BLaER1 treated with 17β-estradiol and CSF1 and Interleukin-3, amounts not matched to agents 10 nM and 100 nM (cell line): ENCODE results near the gene STK33.

Experiments
- H3K27ac ChIP-seq, 11 experiments: shearing (Covaris generic); formaldehyde crosslinking; 2 replicates each; pipeline ENCODE4 v1.8.1; 2022
- H3K27me3 ChIP-seq, 11 experiments: shearing (Covaris generic); formaldehyde crosslinking; 2 replicates each; pipeline ENCODE4 v1.8.1; 2022
- H3K36me3 ChIP-seq, 11 experiments: shearing (Covaris generic); formaldehyde crosslinking; 2 replicates each; pipeline ENCODE4 v1.8.1; 2022
- H3K4me1 ChIP-seq, 10 experiments: shearing (Covaris generic); formaldehyde crosslinking; 2 replicates each; pipeline ENCODE4 v1.8.1; 2022
- H3K4me2 ChIP-seq, 11 experiments: shearing (Covaris generic); formaldehyde crosslinking; 2 replicates each; pipeline ENCODE4 v1.8.1; 2022
- H3K4me3 ChIP-seq, 10 experiments: shearing (Covaris generic); formaldehyde crosslinking; 2 replicates each; pipeline ENCODE4 v1.8.1; 2022
- H3K9ac ChIP-seq, 11 experiments: shearing (Covaris generic); formaldehyde crosslinking; 2 replicates each; pipeline ENCODE4 v1.8.1; 2022
- H3K9me3 ChIP-seq, 11 experiments: shearing (Covaris generic); formaldehyde crosslinking; replicated peaks in 1 of 11; 2 replicates each; pipeline ENCODE4 v1.8.1; 2022
- H4K20me1 ChIP-seq, 11 experiments: shearing (Covaris generic); formaldehyde crosslinking; 2 replicates each; pipeline ENCODE4 v1.8.1; 2022
- Cebpa-rat ChIP-seq, 11 experiments: shearing (Covaris generic); IDR thresholded peaks; 2 replicates each; pipeline ENCODE4 v1.8.1; 2022

Gene STK33

DNA sequence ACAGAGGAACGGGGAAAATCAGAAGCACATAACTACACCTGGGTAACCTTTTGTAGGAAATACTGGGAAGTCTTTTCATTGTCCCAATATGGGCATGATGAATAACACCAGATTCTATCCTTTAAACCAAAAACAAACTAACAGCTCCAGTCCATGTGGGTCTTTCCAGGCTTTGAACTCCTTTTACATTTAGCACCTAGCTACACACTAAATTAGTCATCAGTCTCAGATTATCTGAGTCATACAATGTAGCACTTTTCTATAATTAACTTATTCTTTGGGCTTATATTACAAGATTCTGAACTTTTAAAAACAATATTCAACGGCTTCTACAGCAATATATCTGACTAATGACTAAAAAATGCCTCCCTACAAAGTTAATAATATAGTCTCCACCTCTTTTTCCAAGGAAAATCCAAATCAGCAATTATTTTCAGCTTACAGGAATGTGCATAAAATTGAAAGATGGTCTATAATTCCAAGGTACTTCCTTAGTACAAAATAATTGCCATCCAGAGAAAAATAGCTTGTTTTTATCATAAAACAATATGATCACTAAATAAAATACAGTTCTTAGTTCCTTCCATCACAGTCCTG is 26.3 kb downstream of the STK33 start:
- Histone ChIP-seq H4K20me1 (no peaks in the 10 kb centered on the region), H3K4me3 (no peak overlapping the region), H3K27ac (no peak overlapping the region), H3K4me2 (no peak overlapping the region), H3K36me3 (no peaks in the 10 kb centered on the region), H3K9me3 (no peaks in the 10 kb centered on the region), H3K9ac (no peak overlapping the region), H3K27me3 (no peaks in the 10 kb centered on the region), H3K4me1 (no peaks in the 10 kb centered on the region)
- TF ChIP-seq Cebpa-rat (IDR thresholded peaks at IDR 0.05), result no peak

- H3K4me2 ChIP-seq, result no peak overlapping the region
- H3K9me3 ChIP-seq, result peaks cover 0 to 5% (median 2%) of the 10 kb centered on the region in 11 experiments; a peak in 11 of 22 replicates
- no peaks in the 10 kb centered on the region for H3K4me1 ChIP-seq
- H3K36me3 ChIP-seq, result no peaks in the 10 kb centered on the region
- no peak overlapping the region for H3K27ac ChIP-seq
- no peak overlapping the region for H3K4me3 ChIP-seq
- H4K20me1 ChIP-seq, result no peaks in the 10 kb centered on the region
- TF ChIP-seq Cebpa-rat (IDR thresholded peaks at IDR 0.05), result no peak
- no peak overlapping the region for H3K9ac ChIP-seq
- H3K27me3 ChIP-seq, result no peaks in the 10 kb centered on the region
Measured at GRCh38 chr11:8566613-8567210, 27.3 kb downstream of the STK33 start.

GRCh38 chr11:8564526-8564925 is 29.5 kb downstream of the STK33 start:
- Histone ChIP-seq H3K4me3 (no peak overlapping the region), H3K4me2 (no peak overlapping the region), H3K36me3 (no peaks in the 10 kb centered on the region), H4K20me1 (no peaks in the 10 kb centered on the region), H3K27ac (no peak overlapping the region), H3K4me1 (no peaks in the 10 kb centered on the region), H3K27me3 (no peaks in the 10 kb centered on the region), H3K9ac (no peak overlapping the region), H3K9me3 (peaks cover 0 to 14% (median 8%) of the 10 kb centered on the region in 11 experiments; a peak in 13 of 22 replicates)
- TF ChIP-seq Cebpa-rat (IDR thresholded peaks at IDR 0.05), result no peak

- Histone ChIP-seq H3K9ac (no peak overlapping the region), H3K27ac (no peak overlapping the region), H4K20me1 (no peaks in the 10 kb centered on the region), H3K9me3 (peaks cover 0 to 14% (median 8%) of the 10 kb centered on the region in 11 experiments; a peak in 13 of 22 replicates), H3K4me3 (no peak overlapping the region), H3K4me2 (no peak overlapping the region), H3K27me3 (no peaks in the 10 kb centered on the region), H3K4me1 (no peaks in the 10 kb centered on the region), H3K36me3 (no peaks in the 10 kb centered on the region)
- TF ChIP-seq Cebpa-rat (IDR thresholded peaks at IDR 0.05), result no peak
Measured at GRCh38 chr11:8561461-8561860, 32.6 kb downstream of the STK33 start.

DNA sequence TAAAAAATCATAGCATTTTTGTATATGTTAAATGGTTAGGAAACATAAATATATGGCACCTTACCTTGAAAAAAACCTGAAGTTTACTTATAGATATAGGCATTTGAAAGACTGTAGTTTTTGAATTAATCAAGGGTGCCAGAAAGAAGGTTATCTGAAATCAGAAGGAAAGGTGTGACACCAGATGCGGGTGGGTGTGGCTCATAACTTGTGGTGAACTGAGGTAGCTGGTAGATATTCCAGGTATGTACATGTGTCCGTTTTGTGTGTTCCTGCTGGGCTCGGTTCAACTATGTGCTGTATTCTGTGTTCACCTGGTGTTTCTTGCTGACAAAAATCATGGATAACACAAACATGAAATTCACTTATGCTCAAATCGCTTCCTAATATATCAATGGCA is 35.6 kb downstream of the STK33 start:
- no peak for TF ChIP-seq Cebpa-rat (IDR thresholded peaks at IDR 0.05)
- H4K20me1 ChIP-seq, result no peaks in the 10 kb centered on the region
- H3K27ac ChIP-seq, result no peak overlapping the region
- H3K4me2 ChIP-seq, result no peak overlapping the region
- no peaks in the 10 kb centered on the region for H3K4me1 ChIP-seq
- no peaks in the 10 kb centered on the region for H3K36me3 ChIP-seq
- peaks cover 0 to 14% (median 8%) of the 10 kb centered on the region in 11 experiments; a peak in 13 of 22 replicates for H3K9me3 ChIP-seq
- no peaks in the 10 kb centered on the region for H3K27me3 ChIP-seq
- no peak overlapping the region for H3K4me3 ChIP-seq
- no peak overlapping the region for H3K9ac ChIP-seq

DNA sequence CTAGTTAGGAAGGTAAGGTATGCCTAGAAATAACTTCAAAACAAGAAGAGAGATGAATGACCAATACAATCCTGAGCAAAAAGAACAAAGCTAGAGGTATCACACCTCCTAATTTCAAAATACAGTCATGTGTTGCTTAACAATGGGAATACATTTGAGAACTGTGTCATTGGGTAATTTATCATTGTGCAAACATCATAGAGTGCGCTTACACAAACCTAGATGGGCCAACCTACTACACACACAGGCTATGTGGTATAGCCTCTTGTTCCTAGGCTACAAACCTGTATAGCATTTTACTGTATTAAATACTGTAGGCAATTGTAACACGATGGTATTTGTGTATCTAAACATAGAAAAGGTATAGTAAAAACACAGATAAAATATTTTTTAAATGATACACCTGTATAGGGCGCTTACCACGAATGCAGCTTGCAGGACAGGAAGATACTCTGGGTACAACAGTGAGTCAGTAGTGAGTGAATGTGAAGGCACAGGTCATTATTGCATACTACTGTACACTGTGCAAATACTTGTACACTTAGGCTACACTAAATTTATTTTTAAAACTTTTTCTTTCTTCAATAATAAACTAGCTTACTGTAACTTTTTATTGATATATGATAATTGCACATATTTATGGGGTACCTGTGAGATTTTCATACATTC is 48.2 kb downstream of the STK33 start:
- no peaks in the 10 kb centered on the region for H4K20me1 ChIP-seq
- H3K4me3 ChIP-seq, result no peak overlapping the region
- H3K27me3 ChIP-seq, result no peaks in the 10 kb centered on the region
- H3K4me2 ChIP-seq, result no peak overlapping the region
- no peaks in the 10 kb centered on the region for H3K4me1 ChIP-seq
- TF ChIP-seq Cebpa-rat (IDR thresholded peaks at IDR 0.05), result no peak
- H3K9me3 ChIP-seq, result peaks cover 6 to 16% (median 9%) of the 10 kb centered on the region in 11 experiments; a peak in 14 of 22 replicates
- H3K9ac ChIP-seq, result no peak overlapping the region
- no peak overlapping the region for H3K27ac ChIP-seq
- H3K36me3 ChIP-seq, result no peaks in the 10 kb centered on the region

DNA sequence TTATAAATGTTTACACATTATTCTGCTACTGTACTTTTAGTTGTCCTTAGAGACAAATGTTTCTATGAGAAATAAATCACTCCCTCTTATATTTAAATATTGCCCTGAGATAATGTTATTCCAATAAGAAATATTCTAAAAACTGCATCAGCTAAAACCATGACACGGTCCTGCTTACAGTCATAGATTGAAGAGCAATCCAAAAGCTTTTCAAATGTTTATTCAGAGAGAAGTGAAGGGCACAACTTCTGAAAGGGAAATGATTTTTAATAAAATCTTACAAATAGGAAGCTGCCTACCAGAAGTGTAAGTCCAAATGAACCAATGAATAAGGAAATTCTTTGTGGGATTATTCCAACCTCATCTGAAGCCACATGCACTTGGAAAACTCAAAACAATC is 49.2 kb downstream of the STK33 start:
- no peak for TF ChIP-seq Cebpa-rat (IDR thresholded peaks at IDR 0.05)
- Histone ChIP-seq H3K4me2 (no peak overlapping the region), H3K9me3 (peaks cover 6 to 16% (median 9%) of the 10 kb centered on the region in 11 experiments; a peak in 14 of 22 replicates), H3K36me3 (no peaks in the 10 kb centered on the region), H3K4me3 (no peak overlapping the region), H4K20me1 (no peaks in the 10 kb centered on the region), H3K27ac (no peak overlapping the region), H3K4me1 (no peaks in the 10 kb centered on the region), H3K9ac (no peak overlapping the region), H3K27me3 (no peaks in the 10 kb centered on the region)

GRCh38 chr11:8543278-8543677 is 50.8 kb downstream of the STK33 start:
- Histone ChIP-seq H3K9ac (no peak overlapping the region), H4K20me1 (no peaks in the 10 kb centered on the region), H3K4me3 (no peak overlapping the region), H3K4me2 (no peak overlapping the region), H3K27ac (no peak overlapping the region), H3K9me3 (peaks cover 3 to 13% (median 5%) of the 10 kb centered on the region in 11 experiments; a peak in 14 of 22 replicates), H3K27me3 (no peaks in the 10 kb centered on the region), H3K4me1 (no peaks in the 10 kb centered on the region), H3K36me3 (no peaks in the 10 kb centered on the region)
- TF ChIP-seq Cebpa-rat (IDR thresholded peaks at IDR 0.05), result no peak

DNA sequence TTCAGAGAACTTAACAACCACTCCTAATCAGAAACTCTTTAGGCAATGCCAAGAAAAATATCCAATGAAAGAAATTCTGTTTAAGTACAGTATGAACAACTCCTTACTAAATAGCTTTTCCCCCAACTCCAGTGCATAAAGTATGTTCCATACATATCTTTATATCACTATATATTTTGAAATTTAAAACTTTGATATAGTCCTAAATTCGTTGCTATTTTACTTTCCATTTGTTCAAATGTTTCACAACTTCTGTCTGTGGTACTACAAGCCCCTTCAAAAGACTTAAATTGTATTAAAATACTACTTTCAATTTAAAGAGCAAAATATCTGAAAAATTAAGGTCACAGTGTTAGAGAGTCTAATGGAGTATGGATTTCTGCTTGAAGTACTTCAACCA is 52.6 kb downstream of the STK33 start:
- no peaks in the 10 kb centered on the region for H3K36me3 ChIP-seq
- H3K9me3 ChIP-seq, result no peaks in the 10 kb centered on the region
- H3K27ac ChIP-seq, result no peak overlapping the region
- no peaks in the 10 kb centered on the region for H3K27me3 ChIP-seq
- no peak overlapping the region for H3K4me3 ChIP-seq
- H3K4me2 ChIP-seq, result no peak overlapping the region
- no peak for TF ChIP-seq Cebpa-rat (IDR thresholded peaks at IDR 0.05)
- H3K4me1 ChIP-seq, result no peaks in the 10 kb centered on the region
- H3K9ac ChIP-seq, result no peak overlapping the region
- no peaks in the 10 kb centered on the region for H4K20me1 ChIP-seq
